IPS-18a (cell line): ENCODE data around the gene RPS2.
"Not testable (repeated sequence)": the region's sequence is repeated elsewhere in the genome, so short reads cannot be mapped to it uniquely, and the experiment has no call there.

Experiments used
- H3K27ac ChIP-seq: one replicate; pipeline ENCODE4 v1.5.1; 2013; ENCODE audit warnings: low read length
- H3K27me3 ChIP-seq: one replicate; pipeline ENCODE4 v1.6.1; 2013; ENCODE audit warnings: mild to moderate bottlenecking, low read length; ENCODE audit not compliant: control insufficient read depth, insufficient read depth
- H3K36me3 ChIP-seq: one replicate; pipeline ENCODE4 v1.6.1; 2013; ENCODE audit warnings: low read depth, low read length; ENCODE audit not compliant: control insufficient read depth
- H3K4me1 ChIP-seq: one replicate; pipeline ENCODE4 v1.6.1; 2013; ENCODE audit warnings: low read depth, low read length; ENCODE audit not compliant: control insufficient read depth
- H3K4me3 ChIP-seq: one replicate; pipeline ENCODE4 v1.5.1; 2013; ENCODE audit warnings: low read length
- H3K9ac ChIP-seq: one replicate; pipeline ENCODE4 v1.6.1; 2013; ENCODE audit warnings: mild to moderate bottlenecking, low read length, moderate library complexity
- H3K9me3 ChIP-seq: one replicate; pipeline ENCODE4 v1.6.1; 2013; ENCODE audit warnings: low read depth, low read length; ENCODE audit not compliant: control insufficient read depth

The RPS2 gene

GRCh38 chr16:1964506-1965395 is at the start of gene RPS2:
TSS of gene RPS2 (minus strand) at chr16:1964826. CDS start at chr16:1964625, 201 bp downstream.
- Histone ChIP-seq H3K9me3 (no peaks in the 10 kb centered on the region), H3K27ac (peak within 1 kb of the TSS; percentile 3), H3K4me3 (peak within 1 kb of the TSS; percentile 80)

GRCh38 chr16:2013527-2013926 is 48.9 kb upstream of the RPS2 start:
- Histone ChIP-seq H3K27ac (no peak overlapping the region), H3K9me3 (no peaks in the 10 kb centered on the region), H3K4me3 (no peak overlapping the region), H3K4me1 (peaks cover 7% of the 10 kb centered on the region), H3K36me3 (no peaks in the 10 kb centered on the region), H3K27me3 (no peaks in the 10 kb centered on the region), H3K9ac (no peak overlapping the region)

More at GRCh38 chr16:1964506-1965395, at the start of gene RPS2:
- H3K27me3 ChIP-seq = no peaks in the 10 kb centered on the region
- peaks cover 30% of the 10 kb centered on the region for H3K36me3 ChIP-seq
- H3K4me1 ChIP-seq = peaks cover 10% of the 10 kb centered on the region
- peak within 1 kb of the TSS; percentile 91 for H3K9ac ChIP-seq

GRCh38 chr16:2011726-2012125 is 47.1 kb upstream of the RPS2 start:
- not testable (repeated sequence) for H3K27ac ChIP-seq, H3K9ac ChIP-seq, H3K9me3 ChIP-seq, H3K36me3 ChIP-seq, H3K27me3 ChIP-seq, H3K4me3 ChIP-seq
- H3K4me1 ChIP-seq = peaks cover 14% of the 10 kb centered on the region

GRCh38 chr16:2009791-2010510 is 45.3 kb upstream of the RPS2 start, which contains the start of gene ZNF598:
TSS of gene ZNF598 (minus strand) at chr16:2009821.
- Histone ChIP-seq H3K27me3 (no peaks in the 10 kb centered on the region), H3K27ac (peak within 1 kb of the TSS; percentile 93), H3K9me3 (no peaks in the 10 kb centered on the region), H3K4me3 (peak within 1 kb of the TSS; percentile 98), H3K36me3 (no peaks in the 10 kb centered on the region), H3K4me1 (peaks cover 14% of the 10 kb centered on the region), H3K9ac (peak within 1 kb of the TSS; percentile 97)

- no peaks in the 10 kb centered on the region for H3K27me3 ChIP-seq
- peak overlapping the region; percentile 73 for H3K9ac ChIP-seq
- no peaks in the 10 kb centered on the region for H3K36me3 ChIP-seq
- H3K4me1 ChIP-seq = peaks cover 16% of the 10 kb centered on the region
- no peak overlapping the region for H3K27ac ChIP-seq
- H3K9me3 ChIP-seq = no peaks in the 10 kb centered on the region
- H3K4me3 ChIP-seq = peak overlapping the region; percentile 78
These were observed 44.6 kb upstream of the RPS2 start for GRCh38 chr16:2009164-2009711.

GRCh38 chr16:2008631-2009163 is 44.1 kb upstream of the RPS2 start:
- Histone ChIP-seq H3K9me3 (no peaks in the 10 kb centered on the region), H3K9ac (peak overlapping the region; percentile 73), H3K4me1 (peaks cover 19% of the 10 kb centered on the region), H3K27ac (no peak overlapping the region), H3K27me3 (no peaks in the 10 kb centered on the region), H3K4me3 (peak overlapping the region; percentile 78), H3K36me3 (no peaks in the 10 kb centered on the region)

- Histone ChIP-seq H3K9me3 (no peaks in the 10 kb centered on the region), H3K4me1 (peaks cover 19% of the 10 kb centered on the region), H3K4me3 (peak overlapping the region; percentile 78), H3K27ac (no peak overlapping the region), H3K36me3 (peaks cover 3% of the 10 kb centered on the region), H3K27me3 (no peaks in the 10 kb centered on the region), H3K9ac (peak overlapping the region; percentile 3)
These were observed 43.4 kb upstream of the RPS2 start for GRCh38 chr16:2008009-2008526.

- peaks cover 19% of the 10 kb centered on the region for H3K4me1 ChIP-seq
- no peaks in the 10 kb centered on the region for H3K27me3 ChIP-seq
- no peak overlapping the region for H3K4me3 ChIP-seq
- peaks cover 11% of the 10 kb centered on the region for H3K36me3 ChIP-seq
- no peak overlapping the region for H3K9ac ChIP-seq
- H3K9me3 ChIP-seq = no peaks in the 10 kb centered on the region
- H3K27ac ChIP-seq = no peak overlapping the region
These were observed 42.6 kb upstream of the RPS2 start for GRCh38 chr16:2007081-2007836.

- Histone ChIP-seq H3K9ac (no peak overlapping the region), H3K27ac (no peak overlapping the region), H3K36me3 (peaks cover 20% of the 10 kb centered on the region), H3K4me1 (peaks cover 19% of the 10 kb centered on the region), H3K27me3 (no peaks in the 10 kb centered on the region), H3K4me3 (no peak overlapping the region), H3K9me3 (no peaks in the 10 kb centered on the region)
These were observed 41.7 kb upstream of the RPS2 start for GRCh38 chr16:2006317-2006716.

- H3K4me3 ChIP-seq = no peak overlapping the region
- no peaks in the 10 kb centered on the region for H3K27me3 ChIP-seq
- peaks cover 19% of the 10 kb centered on the region for H3K4me1 ChIP-seq
- no peak overlapping the region for H3K27ac ChIP-seq
- no peaks in the 10 kb centered on the region for H3K9me3 ChIP-seq
- peaks cover 24% of the 10 kb centered on the region for H3K36me3 ChIP-seq
- no peak overlapping the region for H3K9ac ChIP-seq
These were observed 41.0 kb upstream of the RPS2 start for GRCh38 chr16:2005646-2006045.
